ENCODE data around the gene TOM1. TPM values are rescaled to one million over a fixed set of nuclear protein-coding genes. Genes with fewer than 3 reads are reported as not detected.

Gene TOM1
- total RNA-seq, 4 donors from 2014 or later: 64.7 to 114 (median 86.5) TPM

- WGBS, 2 donors: 78 to 80% methylated on average over 9 of the region's 9 CpGs
- H3K9me3 ChIP-seq: no peaks in the 10 kb centered on the region
- H3K27ac ChIP-seq: no peak overlapping the region
- peaks cover 0 to 6% (median 0%) of the 10 kb centered on the region in 3 donors for H3K36me3 ChIP-seq
- peaks cover 0 to 54% (median 22%) of the 10 kb centered on the region in 4 donors for H3K4me1 ChIP-seq
- no peak overlapping the region for H3K4me3 ChIP-seq
- TF ChIP-seq POLR2A (IDR thresholded peaks at IDR 0.05): no peak
- no peak for TF ChIP-seq CTCF (IDR thresholded peaks at IDR 0.05)
- TF ChIP-seq EP300 (IDR thresholded peaks at IDR 0.05): no peak
- DNase-seq (ENCODE audit: low spot score in 2 of 2): no peak
- H3K27me3 ChIP-seq: no peaks in the 10 kb centered on the region
These were observed 7.7 kb downstream of the TOM1 start for GRCh38 chr22:35307372-35307771.

DNA sequence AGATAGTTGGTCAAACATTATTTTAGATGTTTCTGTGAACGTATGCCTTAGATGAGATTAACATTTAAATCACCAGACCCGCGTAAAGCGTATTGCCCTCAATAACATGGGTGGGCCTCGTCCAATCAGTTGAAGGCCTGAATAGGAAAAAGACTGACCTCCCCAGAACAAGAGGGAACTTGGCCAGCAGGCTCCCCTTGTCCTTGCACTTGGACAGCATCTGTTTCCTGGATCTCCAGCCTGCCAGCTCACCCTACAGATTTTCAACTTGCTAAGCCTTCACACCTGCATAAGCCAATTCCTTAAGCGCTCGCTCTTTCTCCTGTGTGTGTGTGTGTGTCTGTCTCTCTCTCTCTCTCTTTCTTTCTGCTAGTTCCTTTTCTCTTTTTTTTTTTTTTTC is 8.2 kb downstream of the TOM1 start:
- Histone ChIP-seq H3K4me1 (peaks cover 0 to 59% (median 24%) of the 10 kb centered on the region in 4 donors), H3K36me3 (peaks cover 0 to 6% (median 0%) of the 10 kb centered on the region in 3 donors), H3K9me3 (no peaks in the 10 kb centered on the region), H3K4me3 (no peak overlapping the region), H3K27me3 (no peaks in the 10 kb centered on the region), H3K27ac (no peak overlapping the region)
- 88 to 89% methylated on average over 7 of the region's 7 CpGs for WGBS, 2 donors
- no peak for DNase-seq (ENCODE audit: low spot score in 2 of 2)
- TF ChIP-seq CTCF (IDR thresholded peaks at IDR 0.05) (no peak), POLR2A (IDR thresholded peaks at IDR 0.05) (no peak), EP300 (IDR thresholded peaks at IDR 0.05) (no peak)

- no peak overlapping the region for H3K4me3 ChIP-seq
- H3K27me3 ChIP-seq: no peaks in the 10 kb centered on the region
- no peaks in the 10 kb centered on the region for H3K9me3 ChIP-seq
- TF ChIP-seq CTCF (IDR thresholded peaks at IDR 0.05): no peak
- no peak for TF ChIP-seq POLR2A (IDR thresholded peaks at IDR 0.05)
- TF ChIP-seq EP300 (IDR thresholded peaks at IDR 0.05): no peak
- H3K36me3 ChIP-seq: peaks cover 0 to 6% (median 0%) of the 10 kb centered on the region in 3 donors
- H3K27ac ChIP-seq: no peak overlapping the region
- H3K4me1 ChIP-seq: peaks cover 0 to 66% (median 25%) of the 10 kb centered on the region in 4 donors
- no peak for DNase-seq (ENCODE audit: low spot score in 2 of 2)
- 73 to 74% methylated on average over 6 of the region's 6 CpGs for WGBS, 2 donors
These were observed 8.9 kb downstream of the TOM1 start for GRCh38 chr22:35308480-35309021.

GRCh38 chr22:35310556-35311550 is 11.2 kb downstream of the TOM1 start:
- Histone ChIP-seq H3K9me3 (no peaks in the 10 kb centered on the region), H3K27ac (peak overlapping the region in 1 of 4 donors; percentile 48), H3K36me3 (peaks cover 0 to 11% (median 0%) of the 10 kb centered on the region in 3 donors), H3K4me1 (peaks cover 0 to 72% (median 29%) of the 10 kb centered on the region in 4 donors), H3K4me3 (no peak overlapping the region), H3K27me3 (no peaks in the 10 kb centered on the region)
- WGBS, 2 donors: 57 to 61% methylated on average over 18 of the region's 18 CpGs
- TF ChIP-seq CTCF (IDR thresholded peaks at IDR 0.05): no peak
- TF ChIP-seq POLR2A (IDR thresholded peaks at IDR 0.05): no peak
- TF ChIP-seq EP300 (IDR thresholded peaks at IDR 0.05): no peak
- DNase-seq (ENCODE audit: low spot score in 2 of 2): no peak

- no peaks in the 10 kb centered on the region for H3K9me3 ChIP-seq
- peaks cover 0 to 13% (median 0%) of the 10 kb centered on the region in 3 donors for H3K36me3 ChIP-seq
- no peaks in the 10 kb centered on the region for H3K27me3 ChIP-seq
- no peak for DNase-seq (ENCODE audit: low spot score in 2 of 2)
- no peak overlapping the region for H3K4me3 ChIP-seq
- H3K4me1 ChIP-seq: peaks cover 0 to 65% (median 24%) of the 10 kb centered on the region in 4 donors
- no peak for TF ChIP-seq CTCF (IDR thresholded peaks at IDR 0.05)
- no peak for TF ChIP-seq EP300 (IDR thresholded peaks at IDR 0.05)
- TF ChIP-seq POLR2A (IDR thresholded peaks at IDR 0.05): no peak
- 85 to 98% methylated on average over 5 to 8 of the region's 8 CpGs for WGBS, 2 donors
- H3K27ac ChIP-seq: peak overlapping the region in 1 of 4 donors; percentile 48
These were observed 11.9 kb downstream of the TOM1 start for GRCh38 chr22:35311551-35311999.

Data from tibial nerve (tissue), 4 donors.